Measurements from ENCODE around the gene DOCK2. TPM values are rescaled to one million over a fixed set of nuclear protein-coding genes. Genes with fewer than 3 reads are reported as not detected.

Gene DOCK2
- total and polyA plus RNA-seq, 2 of the 8 experiments (the other 6 are each of a cell fraction or from before 2014, with no cell fraction given): 3.9 to 5.7 TPM

DNA sequence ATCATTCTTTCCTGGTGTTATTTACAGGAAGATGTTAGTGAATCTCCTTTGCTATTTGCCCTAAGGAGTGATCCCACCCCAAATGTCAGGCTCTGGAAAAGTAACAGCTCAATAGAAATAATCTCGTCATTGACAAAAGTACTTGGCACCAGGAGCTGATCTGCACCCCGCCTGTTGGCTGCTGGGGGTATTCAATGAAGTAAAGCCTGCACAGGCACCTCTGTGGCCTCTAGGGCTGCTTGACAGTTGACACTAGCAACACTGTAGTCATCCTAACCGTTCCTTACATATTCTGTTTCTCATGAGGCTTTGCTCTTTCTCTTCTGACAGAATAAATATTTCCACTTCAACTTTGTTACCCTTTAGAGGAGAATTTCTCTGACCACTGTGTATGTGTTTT, 103.4 kb downstream of the DOCK2 start:
- no peak overlapping the region for H3K4me2 ChIP-seq (ENCODE audit: insufficient read depth in 1 of 2, low read depth in 2 of 2, low read length in 2 of 2)
- no peak overlapping the region for H2BK12ac ChIP-seq (ENCODE audit: low read depth, low read length)
- no peaks in the 10 kb centered on the region for H3K23me2 ChIP-seq (ENCODE audit: low read depth, low read length)
- H3K4me1 ChIP-seq (replicated peaks in 1 of 4; ENCODE audit: control insufficient read depth in 3 of 4, insufficient read depth in 4 of 4, low read length in 3 of 4): no peaks in the 10 kb centered on the region
- POLR2A ChIA-PET (ENCODE audit: partially characterized antibody): no interaction called here
- DNase-seq (ENCODE audit: low read depth in 1 of 2, low spot score in 2 of 2): no peak
- no peaks in the 10 kb centered on the region for H3K9me3 ChIP-seq (ENCODE audit: insufficient read depth in 2 of 2, low read depth in 1 of 2, low read length in 1 of 2)
- no peak overlapping the region for H2BK120ac ChIP-seq (replicated peaks; ENCODE audit: low read depth, low read length)
- H3K4ac ChIP-seq (replicated peaks; ENCODE audit: insufficient read length, low read depth, low read length): no peak overlapping the region
- 87% methylated on average over 3 of the region's 3 CpGs; no CpG with 5 or more reads in 1 of the 2 experiments for WGBS, 2 experiments (ENCODE audit: extremely low coverage in 1 of 2, insufficient coverage in 1 of 2, insufficient read length in 1 of 2, insufficient replicate concordance in 2 of 2, low coverage in 1 of 2, low lambda C conversion rate in 2 of 2, missing lambda C conversion rate in 1 of 2)
- no peak overlapping the region for H3K9ac ChIP-seq (replicated peaks in 1 of 4; ENCODE audit: extremely low read depth in 1 of 4, low read depth in 3 of 4, low read length in 3 of 4)
- H2BK15ac ChIP-seq (ENCODE audit: low read length): no peak overlapping the region
- H4K91ac ChIP-seq (replicated peaks; ENCODE audit: insufficient read length, low read length): no peak overlapping the region
- no peak overlapping the region for H3K4me3 ChIP-seq (ENCODE audit: extremely low read depth in 1 of 4, insufficient read depth in 2 of 4, low read depth in 3 of 4, low read length in 4 of 4)
- no peaks in the 10 kb centered on the region for H3K79me1 ChIP-seq (ENCODE audit: low read depth, low read length)
- no peak overlapping the region for H2AK5ac ChIP-seq (ENCODE audit: low read depth, low read length)
- FAIRE-seq: no peak
- H2BK5ac ChIP-seq (ENCODE audit: low read depth, low read length): no peak overlapping the region
- CTCF ChIA-PET (ENCODE audit: partially characterized antibody): interaction anchor here (1.2 to 1.4 kb wide), 3 partner anchors 10 to 240 kb away, joined by 4 to 5 read pairs (median 4); no protein-coding TSS in a partner anchor
- no peak overlapping the region for H3K14ac ChIP-seq (ENCODE audit: insufficient read length)
- no peaks in the 10 kb centered on the region for H3K27me3 ChIP-seq (replicated peaks in 1 of 4; ENCODE audit: control insufficient read depth in 3 of 4, extremely low read depth in 1 of 4, insufficient read depth in 3 of 4, low read length in 3 of 4)
- no peak overlapping the region for H4K5ac ChIP-seq (ENCODE audit: insufficient read length, low read depth, low read length)
- no peak overlapping the region for H3K27ac ChIP-seq (ENCODE audit: low read depth, low read length)
- no peaks in the 10 kb centered on the region for H4K20me1 ChIP-seq (replicated peaks in 1 of 2; ENCODE audit: control insufficient read depth in 1 of 2, insufficient read depth in 2 of 2, low read length in 2 of 2)
- H2BK20ac ChIP-seq (ENCODE audit: low read length): no peak overlapping the region
- H2AFZ ChIP-seq (ENCODE audit: low read length): no peak overlapping the region
- no peak overlapping the region for H4K8ac ChIP-seq (ENCODE audit: extremely low read depth, insufficient read depth, low read length)
- H3K18ac ChIP-seq (ENCODE audit: extremely low read depth, low read length): no peak overlapping the region
- no peaks in the 10 kb centered on the region; a peak in 1 of 8 replicates for H3K36me3 ChIP-seq (ENCODE audit: control insufficient read depth in 2 of 4, insufficient read depth in 4 of 4, low read length in 3 of 4)
- H3K56ac ChIP-seq (replicated peaks; ENCODE audit: insufficient read length, low read depth, low read length): no peak overlapping the region
- no peak overlapping the region for H3K23ac ChIP-seq (ENCODE audit: insufficient read length)
- H3K79me2 ChIP-seq (ENCODE audit: control insufficient read depth in 1 of 2, insufficient read depth in 2 of 2, low read length in 2 of 2): no peaks in the 10 kb centered on the region
- TF ChIP-seq, protein P1, sequence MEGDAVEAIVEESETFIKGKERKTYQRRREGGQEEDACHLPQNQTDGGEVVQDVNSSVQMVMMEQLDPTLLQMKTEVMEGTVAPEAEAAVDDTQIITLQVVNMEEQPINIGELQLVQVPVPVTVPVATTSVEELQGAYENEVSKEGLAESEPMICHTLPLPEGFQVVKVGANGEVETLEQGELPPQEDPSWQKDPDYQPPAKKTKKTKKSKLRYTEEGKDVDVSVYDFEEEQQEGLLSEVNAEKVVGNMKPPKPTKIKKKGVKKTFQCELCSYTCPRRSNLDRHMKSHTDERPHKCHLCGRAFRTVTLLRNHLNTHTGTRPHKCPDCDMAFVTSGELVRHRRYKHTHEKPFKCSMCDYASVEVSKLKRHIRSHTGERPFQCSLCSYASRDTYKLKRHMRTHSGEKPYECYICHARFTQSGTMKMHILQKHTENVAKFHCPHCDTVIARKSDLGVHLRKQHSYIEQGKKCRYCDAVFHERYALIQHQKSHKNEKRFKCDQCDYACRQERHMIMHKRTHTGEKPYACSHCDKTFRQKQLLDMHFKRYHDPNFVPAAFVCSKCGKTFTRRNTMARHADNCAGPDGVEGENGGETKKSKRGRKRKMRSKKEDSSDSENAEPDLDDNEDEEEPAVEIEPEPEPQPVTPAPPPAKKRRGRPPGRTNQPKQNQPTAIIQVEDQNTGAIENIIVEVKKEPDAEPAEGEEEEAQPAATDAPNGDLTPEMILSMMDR (IDR thresholded peaks at IDR 0.05; ENCODE audit: control extremely low read depth in 1 of 3, insufficient read depth in 1 of 3, low read depth in 1 of 3, low read length in 3 of 3): peak in 2 of 3 experiments; percentile 21 to 39; a peak in 3 of 4 replicates
